Inflammatory macrophage treated with lipopolysaccharide for 4 hours (primary cell): ENCODE measurements around the gene NDUFAB1.
"Not testable (repeated sequence)": the region's sequence is repeated elsewhere in the genome, so short reads cannot be mapped to it uniquely, and the experiment has no call there.

Source experiments
- DNase-seq: peaks from one replicate; pipeline ENCODE4 v3.0.0-alpha.2; 2020

Gene NDUFAB1

GRCh38 chr16:23583271-23583670, 12.8 kb downstream of the NDUFAB1 start:
- not testable (repeated sequence) for DNase-seq

GRCh38 chr16:23581764-23582163, 14.4 kb downstream of the NDUFAB1 start:
- DNase-seq = no peak

- DNase-seq = no peak
Measured at GRCh38 chr16:23580391-23580790, 15.7 kb downstream of the NDUFAB1 start.

GRCh38 chr16:23579371-23579770, 16.7 kb downstream of the NDUFAB1 start:
- DNase-seq = no peak

GRCh38 chr16:23578101-23578830, 17.9 kb downstream of the NDUFAB1 start:
- DNase-seq = peak; percentile 23

- no peak for DNase-seq
Measured at GRCh38 chr16:23577493-23577892, 18.6 kb downstream of the NDUFAB1 start.

- DNase-seq = no peak
Measured at GRCh38 chr16:23575834-23576233, 20.3 kb downstream of the NDUFAB1 start.

GRCh38 chr16:23573817-23574216, 22.3 kb downstream of the NDUFAB1 start:
- no peak for DNase-seq

GRCh38 chr16:23572394-23572793, 23.7 kb downstream of the NDUFAB1 start:
- DNase-seq = no peak

- no peak for DNase-seq
Measured at GRCh38 chr16:23571895-23572294, 24.2 kb downstream of the NDUFAB1 start.

- peak; percentile 73 for DNase-seq
Measured at GRCh38 chr16:23570992-23571632, 25.0 kb downstream of the NDUFAB1 start.

- no peak for DNase-seq
Measured at GRCh38 chr16:23567602-23568001, 28.5 kb downstream of the NDUFAB1 start.

- DNase-seq = no peak
Measured at GRCh38 chr16:23566724-23567123, 29.4 kb downstream of the NDUFAB1 start.

GRCh38 chr16:23564575-23565363, 31.3 kb downstream of the NDUFAB1 start:
- DNase-seq = no peak

GRCh38 chr16:23563186-23563585, 32.9 kb downstream of the NDUFAB1 start:
- no peak for DNase-seq

GRCh38 chr16:23562505-23562904, 33.6 kb downstream of the NDUFAB1 start:
- no peak for DNase-seq

GRCh38 chr16:23561586-23561985, 34.5 kb downstream of the NDUFAB1 start:
- DNase-seq = no peak

- DNase-seq = peak; percentile 26
Measured at GRCh38 chr16:23557779-23558702, 38.1 kb downstream of the NDUFAB1 start.

- peak; percentile 99 for DNase-seq
Measured at GRCh38 chr16:23556881-23557778, 39.0 kb downstream of the NDUFAB1 start, which contains the start of the genes EARS2 and UBFD1. Gene EARS2, minus strand, starts transcription at chr16:23557350. Its CDS starts 7 bp downstream, at chr16:23557343. Gene UBFD1, plus strand, starts transcription at chr16:23557727. Its CDS starts 16 bp downstream, at chr16:23557743.

GRCh38 chr16:23554536-23554935, 41.6 kb downstream of the NDUFAB1 start:
- DNase-seq = no peak

- no peak for DNase-seq
Measured at GRCh38 chr16:23552161-23552560, 44.0 kb downstream of the NDUFAB1 start.
